Osteocyte (in vitro differentiated cells): ENCODE results near the gene RAB21. TPM values are rescaled to one million over a fixed set of nuclear protein-coding genes. Genes with fewer than 3 reads are reported as not detected.

Experiments
- DNase-seq: peaks from one replicate; pipeline ENCODE4 v3.0.0; 2021; ENCODE audit warnings: mixed read lengths; ENCODE audit not compliant: unreplicated experiment; ENCODE audit errors: extremely low spot score
- H3K27ac Mint-ChIP-seq: one replicate; pipeline ENCODE4 v1.8.0; 2021; ENCODE audit warnings: mild to moderate bottlenecking, mixed read lengths; ENCODE audit not compliant: unreplicated experiment
- H3K27me3 Mint-ChIP-seq: one replicate; pipeline ENCODE4 v1.8.0; 2021; ENCODE audit warnings: mixed read lengths; ENCODE audit not compliant: unreplicated experiment
- H3K36me3 Mint-ChIP-seq: one replicate; pipeline ENCODE4 v1.8.0; 2021; ENCODE audit warnings: mixed read lengths; ENCODE audit not compliant: unreplicated experiment
- H3K4me1 Mint-ChIP-seq: one replicate; pipeline ENCODE4 v1.8.0; 2021; ENCODE audit warnings: mixed read lengths; ENCODE audit not compliant: unreplicated experiment
- H3K4me3 Mint-ChIP-seq: one replicate; pipeline ENCODE4 v1.8.0; 2021; ENCODE audit warnings: mild to moderate bottlenecking, moderate library complexity, mixed read lengths; ENCODE audit not compliant: unreplicated experiment
- H3K9me3 Mint-ChIP-seq: one replicate; pipeline ENCODE4 v1.8.0; 2021; ENCODE audit warnings: mixed read lengths; ENCODE audit not compliant: unreplicated experiment
- CTCF ChIP-seq: fragments of 200-600 bp; sonication (generic); IDR thresholded peaks from 2 replicates; pipeline ENCODE4 v1.5.0; 2021; ENCODE audit warnings: antibody characterized with exemption, mild to moderate bottlenecking, moderate library complexity
- long read RNA-seq: library from polyadenylated mRNA; unstranded; transcript quantifications from one replicate; pipeline ENCODE4 v2.0.0, GENCODE V29; 2021
- total RNA-seq: library from RNA; stranded (reverse); gene quantifications from 2 replicates; pipeline ENCODE4 v1.2.1, GENCODE V29; 2021

Gene RAB21
- total RNA-seq = 70.6 and 75.7 TPM in 2 replicates
- long read RNA-seq, full-length matches to known transcripts = 3 of 12 reads
- long read RNA-seq, partial matches to known transcripts = 2 of 12 reads
- long read RNA-seq, other reads (novel, unspliced or antisense) = 7 of 12 reads

- peaks cover 25% of the 10 kb centered on the region for H3K4me1 Mint-ChIP-seq
- H3K9me3 Mint-ChIP-seq = peaks cover 7% of the 10 kb centered on the region
- DNase-seq = peak; percentile 99
- H3K27ac Mint-ChIP-seq = peak within 1 kb of the TSS; percentile 90
- H3K4me3 Mint-ChIP-seq = peak within 1 kb of the TSS; percentile 89
- peaks cover 29% of the 10 kb centered on the region for H3K27me3 Mint-ChIP-seq
- H3K36me3 Mint-ChIP-seq = peaks cover 19% of the 10 kb centered on the region
- TF ChIP-seq CTCF = peak; percentile 31
Measured at GRCh38 chr12:71754461-71755145, at the start of gene RAB21. TSS of gene RAB21 (plus strand) at chr12:71754863. CDS start at chr12:71755130, 267 bp downstream.

GRCh38 chr12:71704920-71705319 is 49.7 kb upstream of the RAB21 start:
- peaks cover 2% of the 10 kb centered on the region for H3K4me1 Mint-ChIP-seq
- H3K9me3 Mint-ChIP-seq = no peaks in the 10 kb centered on the region
- H3K27ac Mint-ChIP-seq = no peak overlapping the region
- TF ChIP-seq CTCF = no peak
- H3K27me3 Mint-ChIP-seq = no peaks in the 10 kb centered on the region
- H3K36me3 Mint-ChIP-seq = peaks cover 13% of the 10 kb centered on the region
- no peak for DNase-seq
- H3K4me3 Mint-ChIP-seq = no peak overlapping the region

GRCh38 chr12:71708658-71709057 is 46.0 kb upstream of the RAB21 start:
- no peaks in the 10 kb centered on the region for H3K27me3 Mint-ChIP-seq
- H3K4me3 Mint-ChIP-seq = no peak overlapping the region
- peaks cover 9% of the 10 kb centered on the region for H3K4me1 Mint-ChIP-seq
- peaks cover 18% of the 10 kb centered on the region for H3K9me3 Mint-ChIP-seq
- TF ChIP-seq CTCF = no peak
- peaks cover 8% of the 10 kb centered on the region for H3K36me3 Mint-ChIP-seq
- H3K27ac Mint-ChIP-seq = no peak overlapping the region
- no peak for DNase-seq

- H3K9me3 Mint-ChIP-seq = peaks cover 29% of the 10 kb centered on the region
- H3K27me3 Mint-ChIP-seq = no peaks in the 10 kb centered on the region
- TF ChIP-seq CTCF = no peak
- H3K36me3 Mint-ChIP-seq = peaks cover 6% of the 10 kb centered on the region
- H3K4me3 Mint-ChIP-seq = no peak overlapping the region
- DNase-seq = no peak
- H3K4me1 Mint-ChIP-seq = peaks cover 9% of the 10 kb centered on the region
- no peak overlapping the region for H3K27ac Mint-ChIP-seq
Measured at GRCh38 chr12:71710276-71711125, 44.2 kb upstream of the RAB21 start.

- H3K4me3 Mint-ChIP-seq = no peak overlapping the region
- peaks cover 20% of the 10 kb centered on the region for H3K9me3 Mint-ChIP-seq
- H3K27ac Mint-ChIP-seq = no peak overlapping the region
- peaks cover 1% of the 10 kb centered on the region for H3K36me3 Mint-ChIP-seq
- DNase-seq = no peak
- H3K27me3 Mint-ChIP-seq = no peaks in the 10 kb centered on the region
- H3K4me1 Mint-ChIP-seq = no peaks in the 10 kb centered on the region
- no peak for TF ChIP-seq CTCF
Measured at GRCh38 chr12:71718611-71719010, 36.1 kb upstream of the RAB21 start.
